ENCODE data around the gene ATAT1.

DNA sequence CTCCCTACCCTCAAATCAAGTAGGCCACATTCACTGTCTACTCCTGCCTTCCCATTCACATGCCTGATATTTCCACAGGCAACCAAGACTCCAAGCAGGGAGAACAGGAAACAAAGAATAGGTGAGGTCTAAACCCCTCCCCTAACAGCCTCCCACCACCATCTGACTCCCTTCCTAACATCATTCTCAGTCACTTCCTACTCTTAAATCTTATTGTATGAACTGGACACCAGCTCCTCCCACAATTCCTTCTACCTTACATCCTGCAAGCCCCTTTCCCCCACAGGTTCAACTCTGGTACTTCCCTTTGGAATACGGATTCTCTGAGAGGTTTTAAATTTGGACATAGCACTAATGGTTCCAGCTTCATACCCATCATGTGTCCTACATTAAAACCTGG, 19.3 kb downstream of the ATAT1 start:
- no peak for TF ChIP-seq CTCF (IDR thresholded peaks at IDR 0.05)
- no peak for TF ChIP-seq POLR2A (IDR thresholded peaks at IDR 0.05)
